Glutamatergic neuron (in vitro differentiated cells): Measurements from ENCODE around the gene ING4. TPM values are rescaled to one million over a fixed set of nuclear protein-coding genes. Genes with fewer than 3 reads are reported as not detected.

Source experiments
- DNase-seq: peaks from one replicate; pipeline ENCODE4 v3.0.0; 2022
- H3K27ac Mint-ChIP-seq: one replicate; pipeline ENCODE4 v1.8.0; 2020; ENCODE audit warnings: mild to moderate bottlenecking, mixed read lengths, inconsistent platforms; ENCODE audit not compliant: unreplicated experiment
- H3K27me3 Mint-ChIP-seq: one replicate; pipeline ENCODE4 v1.8.0; 2020; ENCODE audit warnings: mild to moderate bottlenecking, moderate library complexity, mixed read lengths, inconsistent platforms; ENCODE audit not compliant: unreplicated experiment
- H3K36me3 Mint-ChIP-seq: one replicate; pipeline ENCODE4 v1.8.0; 2020; ENCODE audit warnings: mild to moderate bottlenecking, mixed read lengths, inconsistent platforms; ENCODE audit not compliant: unreplicated experiment
- H3K4me1 Mint-ChIP-seq: one replicate; pipeline ENCODE4 v1.8.0; 2020; ENCODE audit warnings: mild to moderate bottlenecking, low read depth, mixed read lengths, inconsistent platforms; ENCODE audit not compliant: unreplicated experiment
- H3K4me3 Mint-ChIP-seq: one replicate; pipeline ENCODE4 v1.8.0; 2020; ENCODE audit warnings: mild to moderate bottlenecking, mixed read lengths, inconsistent platforms; ENCODE audit not compliant: unreplicated experiment
- H3K9me3 Mint-ChIP-seq: one replicate; pipeline ENCODE4 v1.8.0; 2020; ENCODE audit warnings: mild to moderate bottlenecking, moderate library complexity, mixed read lengths, inconsistent platforms; ENCODE audit not compliant: unreplicated experiment
- CTCF ChIP-seq: fragments of 200-600 bp; sonication (generic); IDR thresholded peaks from one replicate; pipeline ENCODE4 v1.5.0; 2021; ENCODE audit not compliant: partially characterized antibody, unreplicated experiment
- total RNA-seq: library from RNA; stranded (reverse); fragmentation: NEBNext Ultra II Directional; extraction: Animal tissue kit (Norgen Biotek cat#: 25700); gene quantifications from one replicate; pipeline ENCODE4 v1.2.1, GENCODE V29; 2021; ENCODE audit not compliant: unreplicated experiment

Gene ING4
- total RNA-seq, 1 donor from 2014 or later = 76.9 TPM

DNA sequence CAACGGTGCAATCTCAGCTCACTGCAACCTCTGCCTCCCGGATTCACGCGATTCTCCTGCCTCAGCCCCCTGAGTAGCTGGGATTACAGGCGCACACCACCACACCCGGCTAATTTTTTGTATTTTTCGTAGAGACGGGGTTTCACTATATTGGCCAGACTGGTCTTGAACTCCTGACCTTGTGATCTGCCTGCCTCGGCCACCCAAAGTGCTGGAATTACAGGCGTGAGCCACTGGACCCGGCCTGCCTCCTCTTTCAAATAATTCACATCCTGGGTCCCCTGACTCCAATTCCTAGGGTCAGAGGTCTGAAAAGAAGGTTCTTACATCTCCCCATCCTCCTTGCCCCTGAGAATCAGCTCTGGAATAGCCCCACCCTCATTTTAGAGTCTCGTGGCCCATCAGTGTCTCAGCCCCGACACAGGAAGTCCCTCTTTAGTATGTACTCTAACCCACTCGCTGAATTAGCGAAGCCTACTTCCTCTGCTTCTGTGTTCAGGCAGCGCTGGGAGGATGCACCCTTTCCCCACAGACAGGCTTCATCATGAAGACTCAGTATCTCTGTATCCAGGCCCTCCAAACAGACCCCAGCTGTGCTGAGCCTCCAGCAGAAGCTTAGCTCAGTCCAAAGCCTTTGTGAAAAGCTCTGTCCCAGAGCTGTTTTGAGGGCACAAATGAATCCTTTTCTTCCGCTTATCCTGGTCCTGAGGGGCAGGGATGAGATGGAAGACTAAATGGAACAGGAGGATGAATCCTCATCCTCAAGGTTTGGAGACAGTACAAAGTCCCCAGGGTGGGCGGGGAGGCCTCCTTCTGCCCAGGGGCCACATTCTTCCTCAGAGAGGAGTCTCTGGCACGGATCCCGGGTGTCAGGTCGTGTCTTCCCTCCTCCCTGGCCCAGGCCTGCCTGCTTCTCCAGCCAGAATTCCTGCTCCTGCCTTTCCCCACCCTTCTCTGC, 30.6 kb downstream of the ING4 start:
- Mint-ChIP-seq H3K4me3 (peak overlapping the region; percentile 26), H3K4me1 (peaks cover 17% of the 10 kb centered on the region), H3K27ac (no peak overlapping the region), H3K9me3 (no peaks in the 10 kb centered on the region), H3K27me3 (peaks cover 8% of the 10 kb centered on the region), H3K36me3 (no peaks in the 10 kb centered on the region)
- no peak for TF ChIP-seq CTCF
- no peak for DNase-seq

- Mint-ChIP-seq H3K4me3 (no peak overlapping the region), H3K27ac (no peak overlapping the region), H3K4me1 (peaks cover 17% of the 10 kb centered on the region), H3K36me3 (no peaks in the 10 kb centered on the region), H3K9me3 (no peaks in the 10 kb centered on the region), H3K27me3 (peaks cover 8% of the 10 kb centered on the region)
- DNase-seq = no peak
- TF ChIP-seq CTCF = no peak
Observed at GRCh38 chr12:6631549-6631961, 31.4 kb downstream of the ING4 start.

- TF ChIP-seq CTCF = no peak
- Mint-ChIP-seq H3K9me3 (no peaks in the 10 kb centered on the region), H3K4me3 (no peak overlapping the region), H3K27ac (no peak overlapping the region), H3K36me3 (no peaks in the 10 kb centered on the region), H3K4me1 (peaks cover 15% of the 10 kb centered on the region), H3K27me3 (peaks cover 8% of the 10 kb centered on the region)
- no peak for DNase-seq
Observed at GRCh38 chr12:6630736-6631135, 32.2 kb downstream of the ING4 start.

GRCh38 chr12:6627616-6628015, 35.3 kb downstream of the ING4 start:
- peaks cover 2% of the 10 kb centered on the region for H3K4me1 Mint-ChIP-seq
- H3K27me3 Mint-ChIP-seq = peaks cover 4% of the 10 kb centered on the region
- TF ChIP-seq CTCF = no peak
- H3K36me3 Mint-ChIP-seq = no peaks in the 10 kb centered on the region
- no peaks in the 10 kb centered on the region for H3K9me3 Mint-ChIP-seq
- no peak overlapping the region for H3K4me3 Mint-ChIP-seq
- no peak for DNase-seq
- no peak overlapping the region for H3K27ac Mint-ChIP-seq

GRCh38 chr12:6626654-6627283, 36.1 kb downstream of the ING4 start:
- no peak for TF ChIP-seq CTCF
- peaks cover 2% of the 10 kb centered on the region for H3K27me3 Mint-ChIP-seq
- no peaks in the 10 kb centered on the region for H3K36me3 Mint-ChIP-seq
- no peaks in the 10 kb centered on the region for H3K9me3 Mint-ChIP-seq
- H3K27ac Mint-ChIP-seq = no peak overlapping the region
- no peak overlapping the region for H3K4me3 Mint-ChIP-seq
- no peak for DNase-seq
- no peaks in the 10 kb centered on the region for H3K4me1 Mint-ChIP-seq
